Measurements from ENCODE around the gene STRA8.

The STRA8 gene

DNA sequence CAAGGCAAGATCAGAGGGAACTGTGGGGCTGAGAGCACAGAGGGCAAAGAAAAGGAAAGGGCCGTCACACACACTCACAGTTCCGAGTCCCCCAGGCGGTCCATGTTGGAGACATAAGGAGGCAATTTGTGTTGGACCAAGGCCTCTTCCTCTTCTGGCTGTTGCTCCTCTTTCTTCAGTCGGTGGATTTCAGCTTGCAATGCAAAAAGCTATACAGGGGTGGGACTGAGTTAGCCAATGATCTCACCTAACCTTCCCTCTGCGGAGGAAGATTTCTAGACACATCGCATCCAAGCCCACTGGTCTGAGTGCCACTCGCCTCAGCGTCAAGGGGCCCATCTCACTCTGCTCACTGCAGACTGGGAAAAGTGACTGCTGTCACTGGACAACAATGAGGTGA is 27.8 kb upstream of the STRA8 start:
- TF ChIP-seq, protein P1, sequence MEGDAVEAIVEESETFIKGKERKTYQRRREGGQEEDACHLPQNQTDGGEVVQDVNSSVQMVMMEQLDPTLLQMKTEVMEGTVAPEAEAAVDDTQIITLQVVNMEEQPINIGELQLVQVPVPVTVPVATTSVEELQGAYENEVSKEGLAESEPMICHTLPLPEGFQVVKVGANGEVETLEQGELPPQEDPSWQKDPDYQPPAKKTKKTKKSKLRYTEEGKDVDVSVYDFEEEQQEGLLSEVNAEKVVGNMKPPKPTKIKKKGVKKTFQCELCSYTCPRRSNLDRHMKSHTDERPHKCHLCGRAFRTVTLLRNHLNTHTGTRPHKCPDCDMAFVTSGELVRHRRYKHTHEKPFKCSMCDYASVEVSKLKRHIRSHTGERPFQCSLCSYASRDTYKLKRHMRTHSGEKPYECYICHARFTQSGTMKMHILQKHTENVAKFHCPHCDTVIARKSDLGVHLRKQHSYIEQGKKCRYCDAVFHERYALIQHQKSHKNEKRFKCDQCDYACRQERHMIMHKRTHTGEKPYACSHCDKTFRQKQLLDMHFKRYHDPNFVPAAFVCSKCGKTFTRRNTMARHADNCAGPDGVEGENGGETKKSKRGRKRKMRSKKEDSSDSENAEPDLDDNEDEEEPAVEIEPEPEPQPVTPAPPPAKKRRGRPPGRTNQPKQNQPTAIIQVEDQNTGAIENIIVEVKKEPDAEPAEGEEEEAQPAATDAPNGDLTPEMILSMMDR (IDR thresholded peaks at IDR 0.05) = no peak

DNA sequence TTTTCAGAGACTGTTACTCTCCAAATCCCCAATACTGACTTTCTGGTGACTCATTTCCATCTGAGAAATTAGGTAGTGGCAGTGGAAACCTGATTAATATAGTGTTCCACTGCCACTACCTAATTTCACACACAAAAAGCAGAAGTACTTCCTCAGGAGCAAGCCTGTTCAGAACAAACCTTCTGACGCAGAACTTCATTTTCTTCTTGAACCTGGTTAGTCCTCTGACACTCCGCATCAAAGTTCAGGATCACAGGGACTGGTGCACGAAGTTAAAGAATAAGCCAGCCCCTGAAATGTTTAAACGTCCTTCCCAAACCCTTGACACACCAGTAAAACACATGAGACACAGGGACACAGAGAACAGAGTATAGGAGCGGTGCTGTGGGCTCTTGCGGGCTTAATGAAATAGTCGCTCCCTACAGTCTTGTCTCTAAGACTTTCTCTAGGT is 26.7 kb upstream of the STRA8 start:
- TF ChIP-seq, protein P1 (IDR thresholded peaks at IDR 0.05) = no peak

DNA sequence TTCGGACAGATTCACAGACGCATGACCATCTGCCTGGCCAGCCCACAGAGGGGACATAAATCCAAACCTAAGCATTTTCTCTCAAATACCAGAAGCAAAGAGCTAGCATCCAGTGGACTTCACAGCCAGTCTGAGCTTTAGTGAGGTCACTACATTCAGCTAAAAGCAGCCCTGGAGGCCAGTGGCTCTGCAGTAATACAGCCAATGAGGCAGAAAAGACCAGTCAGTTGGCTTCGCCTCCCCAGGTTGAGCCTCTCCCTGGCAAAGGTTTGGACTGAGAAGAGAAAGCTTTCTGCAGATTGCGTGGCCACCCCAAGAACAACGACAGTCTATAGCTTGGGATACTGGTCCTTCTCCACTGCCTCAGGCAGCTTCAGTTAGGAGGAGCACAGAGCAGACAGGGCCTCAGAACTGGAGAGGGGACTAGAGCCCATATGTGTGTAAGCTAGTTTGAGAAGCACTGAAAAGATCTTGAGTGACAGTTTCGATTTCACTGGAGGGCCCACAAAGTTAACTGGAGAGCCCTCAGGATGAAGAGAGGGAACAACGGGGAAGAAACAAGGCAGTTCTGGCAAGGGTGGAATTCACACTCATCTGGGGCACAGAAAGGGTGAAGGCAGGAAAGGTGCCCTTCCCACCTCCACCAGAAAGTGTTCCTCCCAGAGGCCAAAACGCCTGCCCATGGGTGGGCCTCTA is 26.1 kb upstream of the STRA8 start:
- TF ChIP-seq, protein P1 (IDR thresholded peaks at IDR 0.05) = no peak

DNA sequence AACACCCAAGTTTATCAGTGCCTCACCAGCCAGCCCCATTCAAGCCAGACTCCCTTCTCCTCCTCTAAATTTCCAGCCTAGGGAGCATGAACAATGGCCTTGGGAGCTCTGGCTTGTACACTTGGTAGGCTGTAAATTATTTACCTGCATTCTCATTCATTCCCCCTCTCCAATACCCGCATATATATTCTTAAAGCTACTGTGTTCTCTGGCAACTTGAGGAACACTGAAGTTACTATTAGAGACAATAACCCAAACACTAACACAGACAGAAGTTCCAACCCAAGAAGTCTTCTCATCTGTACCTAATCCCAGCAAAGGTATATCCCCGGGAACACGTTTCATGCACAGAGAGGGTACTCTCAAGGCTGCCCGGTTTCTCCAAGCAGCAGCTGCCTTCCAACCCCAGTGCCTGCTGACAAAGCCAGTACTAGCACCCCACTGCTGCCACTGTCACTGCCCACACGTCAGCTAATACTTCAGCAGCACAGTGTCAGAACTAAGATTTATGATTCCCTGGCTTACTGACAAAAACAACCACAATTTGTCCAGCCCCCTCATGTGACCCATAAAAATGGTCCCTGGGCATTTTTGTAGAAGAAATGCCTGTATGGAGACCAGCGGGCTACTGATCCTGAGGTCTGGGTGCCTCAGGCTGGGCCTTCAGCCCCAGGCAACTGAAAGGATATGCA is 25.4 kb upstream of the STRA8 start:
- TF ChIP-seq, protein P1 (IDR thresholded peaks at IDR 0.05) = no peak

DNA sequence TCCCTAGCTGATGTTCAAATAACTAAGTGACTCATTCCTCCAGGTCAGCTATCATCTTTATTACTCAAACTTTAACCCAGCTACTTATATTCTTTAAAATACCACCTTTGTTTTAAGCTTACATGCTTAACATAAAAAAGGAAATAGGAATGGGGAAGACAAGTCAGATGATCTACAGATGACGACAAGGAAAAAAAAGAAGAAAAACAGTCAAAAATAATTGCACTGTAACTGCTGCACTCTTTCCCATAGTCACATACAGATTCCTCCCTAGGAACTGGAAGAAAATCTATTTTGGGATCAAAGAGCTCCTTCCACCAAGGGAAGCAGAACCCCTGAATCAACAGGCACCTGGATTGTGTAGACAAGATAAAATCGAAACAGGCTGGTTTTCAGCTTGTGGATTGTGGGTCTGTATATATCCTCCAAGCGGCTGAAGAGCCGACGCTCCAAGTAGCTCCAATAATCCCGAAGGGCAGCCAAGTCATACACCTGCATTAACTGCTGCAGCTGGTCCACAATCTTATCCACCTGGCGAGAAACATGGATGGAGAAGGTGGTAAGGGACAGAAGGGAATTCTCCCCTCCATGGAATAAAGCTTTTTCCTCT is 24.3 kb upstream of the STRA8 start:
- TF ChIP-seq, protein P1 (IDR thresholded peaks at IDR 0.05) = no peak

DNA sequence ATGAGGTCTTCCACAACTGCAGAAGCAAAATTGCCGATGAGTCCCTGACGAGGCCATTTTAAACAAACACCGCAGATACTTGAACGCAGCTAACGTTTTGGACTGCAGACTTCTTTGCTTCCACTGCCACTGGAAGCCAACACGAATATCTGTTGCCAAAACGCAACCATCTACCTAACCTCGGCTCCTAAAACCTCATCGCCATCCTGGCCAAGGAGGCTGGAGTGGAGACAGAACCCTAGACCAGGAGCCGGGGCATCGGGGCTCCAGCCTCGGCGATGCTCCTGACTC is 22.8 kb upstream of the STRA8 start:
- TF ChIP-seq, protein P1 (IDR thresholded peaks at IDR 0.05) = no peak

DNA sequence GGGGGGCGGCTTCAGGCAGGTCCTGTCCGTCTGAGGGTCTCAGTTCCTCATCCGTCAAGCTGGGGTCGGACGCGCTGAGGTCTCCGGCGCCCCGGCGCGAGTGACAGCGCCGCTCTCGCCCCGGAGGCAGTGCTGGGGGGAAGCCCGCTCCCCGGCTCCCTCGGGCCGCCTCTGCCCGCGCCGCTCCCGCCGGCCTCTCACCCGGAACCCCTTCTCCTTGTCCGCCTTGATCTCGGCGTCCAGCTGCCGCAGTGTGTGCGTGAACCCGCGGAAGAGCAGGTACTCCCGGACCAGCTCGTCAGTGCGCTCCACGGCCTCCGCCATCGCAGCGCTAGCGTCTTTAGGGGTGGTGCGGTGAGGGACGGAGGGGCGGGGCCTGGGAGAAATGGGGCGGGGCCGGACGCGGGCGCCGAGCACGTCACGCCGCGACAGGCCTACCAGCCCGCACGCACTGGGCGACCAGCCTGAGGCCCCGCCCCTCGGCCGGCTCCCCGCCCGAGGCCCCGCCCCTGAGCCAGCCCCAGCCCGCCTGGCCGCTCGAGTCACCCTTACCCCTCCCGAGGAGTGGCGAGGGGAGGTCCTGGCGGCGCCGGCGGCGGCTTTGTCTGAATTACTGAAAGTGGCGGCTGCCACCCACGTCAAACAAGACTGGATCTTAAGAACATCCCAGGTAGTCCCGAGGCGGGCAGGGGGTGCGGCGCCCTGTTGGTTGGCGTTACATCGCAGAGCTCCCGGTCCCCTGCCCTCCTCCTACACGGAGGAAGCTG is 22.3 kb upstream of the STRA8 start, which contains the start of gene WDR91:
TSS of gene WDR91 (minus strand) at position 348 of the 767 bp plus-strand sequence. CDS start at position 324, 24 bp downstream.
- TF ChIP-seq, protein P1 (IDR thresholded peaks at IDR 0.05) = 0 out of 2 replicates have a peak, but pooled peaks have one; percentile 24
